Measurements from ENCODE around the gene ZNF345. TPM values are rescaled to one million over a fixed set of nuclear protein-coding genes. Genes with fewer than 3 reads are reported as not detected.

ZNF345 gene
- total and polyA plus RNA-seq, 10 of the 15 experiments (the other 5 are each of a cell fraction or from before 2014, with no cell fraction given) = 1.3 to 3.0 (median 2.0) TPM

- TF ChIP-seq CUX1 (IDR thresholded peaks at IDR 0.05; ENCODE audit: insufficient replicate concordance, low read depth, low read length) (no peak), CEBPB (IDR thresholded peaks at IDR 0.05; ENCODE audit: borderline replicate concordance in 1 of 2, low read depth in 2 of 2, low read length in 2 of 2) (no peak), CBX5 (IDR thresholded peaks at IDR 0.05; ENCODE audit: low read depth) (no peak), NBN (IDR thresholded peaks at IDR 0.05) (no peak), RELB (IDR thresholded peaks at IDR 0.05; ENCODE audit: low read depth) (peak; percentile 75), CBX3 (IDR thresholded peaks at IDR 0.05; ENCODE audit: borderline replicate concordance, low read depth) (no peak), IKZF1 (conservative IDR thresholded peaks at IDR 0.05) (peak; percentile 37; the same call in 1 of the 2 replicates), ATF7 (IDR thresholded peaks at IDR 0.05; ENCODE audit: low read depth) (peak; percentile 48), ZSCAN29 (IDR thresholded peaks at IDR 0.05) (no peak), RCOR1 (conservative IDR thresholded peaks at IDR 0.05; ENCODE audit: low read depth, low read length) (no peak), NR2F1 (conservative IDR thresholded peaks at IDR 0.05) (0 out of 2 replicates have a peak, but pooled peaks have one; percentile 14), BCL11A (IDR thresholded peaks at IDR 0.05; ENCODE audit: low read depth, low read length) (peak; percentile 57; the same call in 1 of the 2 replicates), RAD51 (IDR thresholded peaks at IDR 0.05) (0 out of 2 replicates have a peak, but pooled peaks have one; percentile 14), ZBTB33 (IDR thresholded peaks at IDR 0.05) (no peak), BRCA1 (IDR thresholded peaks at IDR 0.05; ENCODE audit: low read depth, low read length) (no peak), MTA2 (IDR thresholded peaks at IDR 0.05; ENCODE audit: low read depth) (peak; percentile 93)
Measured at GRCh38 chr19:36847968-36848367, 2.7 kb upstream of the ZNF345 start (continued).
